PC-9 (cell line): ENCODE results near the gene MPP1.

ENCODE experiments used
- CTCF ChIP-seq: fragments of 200-600 bp; sonication (generic); conservative IDR thresholded peaks from 2 replicates; pipeline ENCODE4 v1.6.1; 2017; ENCODE audit warnings: mixed run types, antibody characterized with exemption, mild to moderate bottlenecking, moderate library complexity
- EZH2 ChIP-seq: fragments of 200-600 bp; sonication (generic); IDR thresholded peaks from 2 replicates; pipeline ENCODE4 v1.8.0; 2017; ENCODE audit warnings: antibody characterized with exemption, low read depth

- no peak for TF ChIP-seq CTCF
- no peak for TF ChIP-seq EZH2
These were observed 5.5 kb downstream of the MPP1 start for GRCh38 chrX:154799556-154800348.
